Measurements from ENCODE around the gene COL5A1. TPM values are rescaled to one million over a fixed set of nuclear protein-coding genes. Genes with fewer than 3 reads are reported as not detected.

COL5A1 gene
- total RNA-seq, 1 experiment from 2014 or later: 9.5 TPM

GRCh38 chr9:134652291-134653225 lies 11.0 kb downstream of the COL5A1 start:
- no peak overlapping the region for H3K27ac ChIP-seq (ENCODE audit: insufficient read length, low read depth, low read length)
- H3T11ph ChIP-seq (ENCODE audit: low read length): no peak overlapping the region
- H3K4me1 ChIP-seq (ENCODE audit: insufficient read depth, low read length): no peaks in the 10 kb centered on the region
- no peak overlapping the region for H2BK12ac ChIP-seq (ENCODE audit: insufficient read length, low read depth, low read length)
- H4K5ac ChIP-seq (ENCODE audit: insufficient read length, low read depth, low read length): no peak overlapping the region
- H3K27me3 ChIP-seq (ENCODE audit: insufficient read depth, low read length): no peaks in the 10 kb centered on the region
- no peak overlapping the region for H2BK5ac ChIP-seq (ENCODE audit: insufficient read length, low read length)
- H2AFZ ChIP-seq (ENCODE audit: low read length): no peak overlapping the region
- Mint-ChIP-seq H3K4me1 (peaks cover 0 to 10% of the 10 kb centered on the region in 2 experiments; a peak in 3 of 4 replicates), H3K9me3 (no peaks in the 10 kb centered on the region), H3K27ac (peak overlapping the region in 1 of 3 experiments; percentile 55; a peak in 1 of 7 replicates), H3K36me3 (ENCODE audit: insufficient read depth in 1 of 3, low read depth in 3 of 3) (peaks cover 0 to 2% (median 0%) of the 10 kb centered on the region in 3 experiments; a peak in 1 of 7 replicates), H3K27me3 (ENCODE audit: low read depth) (peaks cover 3% of the 10 kb centered on the region; the same call in 1 of the 2 replicates), H3K4me3 (no peak overlapping the region)
- no peaks in the 10 kb centered on the region for H3K9me3 ChIP-seq (ENCODE audit: control insufficient read depth, low read depth, low read length)
- H3K14ac ChIP-seq (ENCODE audit: insufficient read depth, low read length): no peak overlapping the region; the same call in 1 of the 2 replicates
- no peak overlapping the region for H4K91ac ChIP-seq (ENCODE audit: insufficient read length, low read depth, low read length)
- no peak overlapping the region for H2BK20ac ChIP-seq (ENCODE audit: low read depth, low read length, poor library complexity, severe bottlenecking)
- no peak overlapping the region for H3K18ac ChIP-seq (ENCODE audit: insufficient read length, low read depth, low read length)
- no peak overlapping the region for H3K56ac ChIP-seq (ENCODE audit: insufficient read length, low read depth, low read length)
- H3K79me2 ChIP-seq (ENCODE audit: insufficient read depth, low read length): no peaks in the 10 kb centered on the region
- H4K20me1 ChIP-seq (ENCODE audit: control insufficient read depth, insufficient read depth, insufficient read length): no peaks in the 10 kb centered on the region
- H2BK15ac ChIP-seq (ENCODE audit: low read depth, low read length): no peak overlapping the region
- no peak overlapping the region for H3K23ac ChIP-seq (ENCODE audit: insufficient read length, low read depth, low read length)
- H3K4me2 ChIP-seq (ENCODE audit: insufficient read depth, insufficient read length, low read length): no peak overlapping the region
- H3K79me1 ChIP-seq (ENCODE audit: insufficient read depth, low read depth, low read length, poor library complexity, severe bottlenecking): no peaks in the 10 kb centered on the region
- H3K9ac ChIP-seq (ENCODE audit: extremely low read depth, insufficient read length, low read length): no peak overlapping the region
- WGBS (ENCODE audit: extremely low coverage, insufficient read length, low lambda C conversion rate): no CpG with 5 or more reads among the region's 28 CpGs
- no peak for DNase-seq
- H2BK120ac ChIP-seq (ENCODE audit: low read depth, low read length, poor library complexity, severe bottlenecking): no peak overlapping the region
- no peak overlapping the region for H2AK5ac ChIP-seq (ENCODE audit: insufficient read length, low read length)
- no peak overlapping the region for H3K4ac ChIP-seq (ENCODE audit: low read depth, low read length)
- TF ChIP-seq, protein P1, sequence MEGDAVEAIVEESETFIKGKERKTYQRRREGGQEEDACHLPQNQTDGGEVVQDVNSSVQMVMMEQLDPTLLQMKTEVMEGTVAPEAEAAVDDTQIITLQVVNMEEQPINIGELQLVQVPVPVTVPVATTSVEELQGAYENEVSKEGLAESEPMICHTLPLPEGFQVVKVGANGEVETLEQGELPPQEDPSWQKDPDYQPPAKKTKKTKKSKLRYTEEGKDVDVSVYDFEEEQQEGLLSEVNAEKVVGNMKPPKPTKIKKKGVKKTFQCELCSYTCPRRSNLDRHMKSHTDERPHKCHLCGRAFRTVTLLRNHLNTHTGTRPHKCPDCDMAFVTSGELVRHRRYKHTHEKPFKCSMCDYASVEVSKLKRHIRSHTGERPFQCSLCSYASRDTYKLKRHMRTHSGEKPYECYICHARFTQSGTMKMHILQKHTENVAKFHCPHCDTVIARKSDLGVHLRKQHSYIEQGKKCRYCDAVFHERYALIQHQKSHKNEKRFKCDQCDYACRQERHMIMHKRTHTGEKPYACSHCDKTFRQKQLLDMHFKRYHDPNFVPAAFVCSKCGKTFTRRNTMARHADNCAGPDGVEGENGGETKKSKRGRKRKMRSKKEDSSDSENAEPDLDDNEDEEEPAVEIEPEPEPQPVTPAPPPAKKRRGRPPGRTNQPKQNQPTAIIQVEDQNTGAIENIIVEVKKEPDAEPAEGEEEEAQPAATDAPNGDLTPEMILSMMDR (conservative IDR thresholded peaks at IDR 0.05): no peak
- H3K23me2 ChIP-seq (ENCODE audit: insufficient read length, low read depth, low read length, poor library complexity, severe bottlenecking): no peaks in the 10 kb centered on the region
- H4K8ac ChIP-seq (replicated peaks; ENCODE audit: insufficient read length, low read depth, low read length): no peak overlapping the region
